PC-3 (cell line): Measurements from ENCODE around the gene STRIP1.

Experiments used
- EZH2 ChIP-seq: fragments of 300-600 bp; sonication (generic); IDR thresholded peaks from one replicate; pipeline ENCODE4 v1.6.1; 2017; ENCODE audit warnings: antibody characterized with exemption, mild to moderate bottlenecking, low read length; ENCODE audit not compliant: unreplicated experiment
- TF ChIP-seq, protein P1 (sequence below): fragments of 300-600 bp; sonication (generic); conservative IDR thresholded peaks from 2 replicates; pipeline ENCODE4 v1.5.1; 2017; ENCODE audit warnings: antibody characterized with exemption, low read depth, mild to moderate bottlenecking, low read length

DNA sequence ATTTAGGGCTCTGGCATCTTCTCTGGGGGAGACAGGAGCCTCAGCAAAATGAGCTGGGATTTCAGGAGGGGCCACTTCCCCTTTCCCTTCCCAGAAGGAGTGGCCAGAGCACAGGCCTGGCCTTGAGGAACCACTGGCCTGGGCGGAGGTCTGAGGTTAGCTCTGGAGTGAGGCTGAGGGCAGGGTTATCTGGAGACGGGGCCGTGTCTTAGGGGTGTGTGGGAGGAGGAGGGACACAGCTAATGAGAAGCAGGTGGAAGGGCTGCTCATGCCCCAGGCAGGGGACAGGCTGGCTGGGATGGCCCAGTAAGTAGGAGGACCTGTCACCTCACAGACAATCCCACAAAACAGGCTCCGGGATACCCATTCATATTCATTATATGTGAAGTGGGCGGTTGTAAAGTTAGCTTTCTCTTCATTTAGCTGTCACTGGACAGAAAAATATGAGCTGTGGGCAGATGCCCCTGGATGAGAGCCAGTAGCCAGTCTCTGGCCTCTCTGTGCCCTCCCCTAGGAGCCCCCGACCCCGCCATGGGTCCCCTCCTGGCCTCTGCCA is 23.6 kb downstream of the STRIP1 start:
- TF ChIP-seq, protein P1, sequence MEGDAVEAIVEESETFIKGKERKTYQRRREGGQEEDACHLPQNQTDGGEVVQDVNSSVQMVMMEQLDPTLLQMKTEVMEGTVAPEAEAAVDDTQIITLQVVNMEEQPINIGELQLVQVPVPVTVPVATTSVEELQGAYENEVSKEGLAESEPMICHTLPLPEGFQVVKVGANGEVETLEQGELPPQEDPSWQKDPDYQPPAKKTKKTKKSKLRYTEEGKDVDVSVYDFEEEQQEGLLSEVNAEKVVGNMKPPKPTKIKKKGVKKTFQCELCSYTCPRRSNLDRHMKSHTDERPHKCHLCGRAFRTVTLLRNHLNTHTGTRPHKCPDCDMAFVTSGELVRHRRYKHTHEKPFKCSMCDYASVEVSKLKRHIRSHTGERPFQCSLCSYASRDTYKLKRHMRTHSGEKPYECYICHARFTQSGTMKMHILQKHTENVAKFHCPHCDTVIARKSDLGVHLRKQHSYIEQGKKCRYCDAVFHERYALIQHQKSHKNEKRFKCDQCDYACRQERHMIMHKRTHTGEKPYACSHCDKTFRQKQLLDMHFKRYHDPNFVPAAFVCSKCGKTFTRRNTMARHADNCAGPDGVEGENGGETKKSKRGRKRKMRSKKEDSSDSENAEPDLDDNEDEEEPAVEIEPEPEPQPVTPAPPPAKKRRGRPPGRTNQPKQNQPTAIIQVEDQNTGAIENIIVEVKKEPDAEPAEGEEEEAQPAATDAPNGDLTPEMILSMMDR, result no peak
- no peak for TF ChIP-seq EZH2
